Measurements from ENCODE around the gene NDUFS8.

The NDUFS8 gene

GRCh38 chr11:68032003-68032402 lies 1.5 kb downstream of the NDUFS8 start:
- no peak for FAIRE-seq

GRCh38 chr11:68032997-68033707 lies 2.7 kb downstream of the NDUFS8 start:
- DNase-seq (ENCODE audit: insufficient read length, low spot score) (no peak), FAIRE-seq (no peak)
- no peak for TF ChIP-seq POLR2A (IDR thresholded peaks at IDR 0.05; ENCODE audit: low read depth, low read length)

More at GRCh38 chr11:68032003-68032402, 1.5 kb downstream of the NDUFS8 start:
- no peak for TF ChIP-seq POLR2A (IDR thresholded peaks at IDR 0.05; ENCODE audit: low read depth, low read length)
- DNase-seq (ENCODE audit: insufficient read length, low spot score), result no peak

- TF ChIP-seq POLR2A (IDR thresholded peaks at IDR 0.05; ENCODE audit: low read depth, low read length), result no peak
- no peak for FAIRE-seq
- no peak for DNase-seq (ENCODE audit: insufficient read length, low spot score)
These were observed 3.2 kb downstream of the NDUFS8 start for GRCh38 chr11:68033708-68034045.

GRCh38 chr11:68035266-68035876 lies 4.9 kb downstream of the NDUFS8 start:
- FAIRE-seq (no peak), DNase-seq (ENCODE audit: insufficient read length, low spot score) (no peak)
- no peak for TF ChIP-seq POLR2A (IDR thresholded peaks at IDR 0.05; ENCODE audit: low read depth, low read length)

GRCh38 chr11:68036141-68036716 lies 5.7 kb downstream of the NDUFS8 start:
- DNase-seq (ENCODE audit: insufficient read length, low spot score) (no peak), FAIRE-seq (no peak)
- no peak for TF ChIP-seq POLR2A (IDR thresholded peaks at IDR 0.05; ENCODE audit: low read depth, low read length)

GRCh38 chr11:68036717-68037239 lies 6.3 kb downstream of the NDUFS8 start:
- no peak for DNase-seq (ENCODE audit: insufficient read length, low spot score)
- no peak for TF ChIP-seq POLR2A (IDR thresholded peaks at IDR 0.05; ENCODE audit: low read depth, low read length)
- no peak for FAIRE-seq

- no peak for TF ChIP-seq POLR2A (IDR thresholded peaks at IDR 0.05; ENCODE audit: low read depth, low read length)
- no peak for DNase-seq (ENCODE audit: insufficient read length, low spot score)
- no peak for FAIRE-seq
These were observed 7.1 kb downstream of the NDUFS8 start for GRCh38 chr11:68037411-68038225.

- no peak for FAIRE-seq
- TF ChIP-seq POLR2A (IDR thresholded peaks at IDR 0.05; ENCODE audit: low read depth, low read length), result no peak
- no peak for DNase-seq (ENCODE audit: insufficient read length, low spot score)
These were observed 7.8 kb downstream of the NDUFS8 start for GRCh38 chr11:68038226-68038717.

- DNase-seq (ENCODE audit: insufficient read length, low spot score) (peak; percentile 95), FAIRE-seq (no peak)
- peak; percentile 93 for TF ChIP-seq POLR2A (IDR thresholded peaks at IDR 0.05; ENCODE audit: low read depth, low read length)
These were observed 8.4 kb downstream of the NDUFS8 start, which contains the start of gene TCIRG1 for GRCh38 chr11:68038718-68039525. TSS of gene TCIRG1 (plus strand) at chr11:68039025. CDS start at chr11:68041272, 2,247 bp downstream.

GRCh38 chr11:68039526-68040086 lies 9.1 kb downstream of the NDUFS8 start:
- FAIRE-seq (no peak), DNase-seq (ENCODE audit: insufficient read length, low spot score) (no peak)
- no peak for TF ChIP-seq POLR2A (IDR thresholded peaks at IDR 0.05; ENCODE audit: low read depth, low read length)

- peak; percentile 47 for TF ChIP-seq POLR2A (IDR thresholded peaks at IDR 0.05; ENCODE audit: low read depth, low read length)
- DNase-seq (ENCODE audit: insufficient read length, low spot score) (peak; percentile 64), FAIRE-seq (no peak)
These were observed 9.8 kb downstream of the NDUFS8 start for GRCh38 chr11:68040101-68040956.
